Right lobe of liver (tissue), 4 donors: ENCODE results near the gene YRDC.

Experiments
- CTCF ChIP-seq, 4 donors: fragments of 200-600 bp in 3 of 4; fragments of 450-650 bp in 1 of 4; IDR thresholded peaks; one replicate each; pipeline versions ENCODE4 v1.5.1 to v1.8.0; 2016 to 2022; ENCODE audit warnings: antibody characterized with exemption in 4 of 4, mild to moderate bottlenecking in 2 of 4
- POLR2A ChIP-seq: fragments of 450-650 bp; IDR thresholded peaks from one replicate; pipeline ENCODE4 v1.6.1; 2017; ENCODE audit warnings: antibody characterized with exemption, mild to moderate bottlenecking
- donor health status: DM: no; HTN: no; CAD: no.
- donor health status: DM: no; HTN: no; CAD: no.
- donor health status: DM: no; HTN: yes; CAD: no.

- TF ChIP-seq POLR2A (no peak), CTCF (IDR thresholded peaks at IDR 0.05) (no peak)
These were observed 33.6 kb upstream of the YRDC start for GRCh38 chr1:37841652-37842051.
